Measurements from ENCODE around the gene CERT1.

Gene CERT1

GRCh38 chr5:75475364-75475763 is 36.1 kb downstream of the CERT1 start:
- no peak for DNase-seq (ENCODE audit: low read depth in 2 of 3, low spot score in 2 of 3)

GRCh38 chr5:75473463-75473862 is 38.0 kb downstream of the CERT1 start:
- DNase-seq (ENCODE audit: low read depth in 2 of 3, low spot score in 2 of 3): no peak

- no peak for DNase-seq (ENCODE audit: low read depth in 2 of 3, low spot score in 2 of 3)
Measured at GRCh38 chr5:75472973-75473372, 38.5 kb downstream of the CERT1 start.

DNA sequence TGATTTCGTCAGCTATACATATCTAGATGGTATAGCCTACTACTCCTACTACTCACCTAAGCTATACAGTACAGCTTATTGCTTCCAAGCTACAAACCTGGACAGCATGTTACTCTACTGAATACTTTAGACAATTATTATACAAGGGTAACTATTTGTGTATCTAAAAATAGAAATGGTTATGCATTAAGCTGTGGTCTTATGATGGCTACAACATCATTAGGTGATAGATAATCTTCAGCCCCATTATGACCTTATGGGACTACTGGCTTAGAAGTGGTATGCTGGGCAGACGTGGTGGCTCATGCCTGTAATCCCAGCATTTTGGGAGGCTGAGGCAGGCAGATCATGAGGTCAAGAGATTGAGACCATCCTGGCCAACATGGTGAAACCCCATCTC is 40.2 kb downstream of the CERT1 start:
- no peak for DNase-seq (ENCODE audit: low read depth in 2 of 3, low spot score in 2 of 3)

GRCh38 chr5:75469017-75469416 is 42.4 kb downstream of the CERT1 start:
- no peak for DNase-seq (ENCODE audit: low read depth in 2 of 3, low spot score in 2 of 3)

GRCh38 chr5:75468593-75468992 is 42.8 kb downstream of the CERT1 start:
- DNase-seq (ENCODE audit: low read depth in 2 of 3, low spot score in 2 of 3): no peak

- no peak for DNase-seq (ENCODE audit: low read depth in 2 of 3, low spot score in 2 of 3)
Measured at GRCh38 chr5:75466006-75466716, 45.3 kb downstream of the CERT1 start.

GRCh38 chr5:75465480-75465879 is 45.9 kb downstream of the CERT1 start:
- DNase-seq (ENCODE audit: low read depth in 2 of 3, low spot score in 2 of 3): no peak

DNA sequence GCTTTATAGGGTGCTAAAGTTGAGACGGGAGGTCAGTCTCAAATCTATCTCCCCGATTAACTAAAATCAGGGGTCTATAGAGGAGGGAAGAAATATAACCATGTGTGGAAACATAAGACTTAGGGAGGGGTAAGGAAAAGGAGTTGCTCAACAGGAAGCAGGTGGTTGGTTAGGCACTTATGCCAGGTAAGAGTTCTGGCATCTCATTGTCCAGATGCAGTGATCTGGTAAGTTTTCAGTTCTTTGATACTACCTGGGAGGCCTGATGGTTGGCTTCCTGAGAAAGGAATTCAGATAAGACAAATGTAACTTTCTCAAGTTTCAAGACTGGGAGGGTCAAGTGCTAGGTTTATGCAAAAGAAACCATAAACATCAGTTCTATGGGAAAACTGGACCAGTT is 47.7 kb downstream of the CERT1 start:
- DNase-seq (ENCODE audit: low read depth in 2 of 3, low spot score in 2 of 3): no peak

DNA sequence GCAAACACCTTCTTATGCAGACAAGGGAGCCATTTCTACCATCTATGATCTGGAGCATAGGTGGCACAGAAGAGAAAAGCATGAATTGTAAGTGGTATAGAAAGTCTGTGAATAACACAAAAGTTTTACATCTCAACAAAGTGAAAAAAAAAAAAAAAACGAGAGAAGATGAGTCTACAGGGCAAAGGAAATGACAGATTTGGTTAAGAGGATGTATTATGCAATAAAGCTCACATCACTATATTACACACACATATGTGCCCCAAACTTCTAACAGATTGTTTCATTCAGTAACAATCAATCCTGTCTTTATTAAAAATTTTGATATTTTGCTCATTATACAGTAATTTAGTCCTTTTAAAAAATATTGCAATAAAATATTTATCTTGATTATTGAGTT is 49.8 kb downstream of the CERT1 start:
- DNase-seq (ENCODE audit: low read depth in 2 of 3, low spot score in 2 of 3): no peak

DNA sequence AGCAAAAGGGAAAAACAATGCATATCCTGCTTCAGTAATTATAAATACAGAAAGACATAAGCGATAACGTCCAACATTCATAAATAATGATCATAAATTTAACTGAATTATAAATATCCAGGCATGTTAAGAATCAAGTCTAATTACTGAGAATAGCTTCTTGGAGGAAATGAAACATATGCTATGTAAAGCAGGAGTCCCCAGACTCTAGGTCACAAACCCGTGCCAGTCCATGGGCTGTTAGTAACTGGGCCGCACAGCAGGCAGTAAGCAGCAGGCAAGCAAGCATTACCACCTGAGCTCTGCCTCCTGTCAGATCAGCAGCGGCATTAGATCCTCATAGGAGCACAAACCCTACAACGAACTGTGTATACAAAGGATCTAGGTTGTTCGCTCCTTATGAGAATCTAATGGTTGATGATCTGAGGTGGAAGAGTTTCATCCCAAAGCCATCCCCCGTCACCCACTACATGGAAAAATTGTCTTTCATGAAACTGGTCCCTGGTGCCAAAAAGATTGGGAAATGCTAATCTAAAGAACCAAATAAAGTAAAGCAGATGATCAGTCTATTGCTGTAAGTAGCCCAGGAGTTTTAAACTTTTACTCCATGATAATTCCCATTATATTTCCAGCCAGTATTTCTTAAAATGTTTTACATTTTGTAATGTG is 50.4 kb downstream of the CERT1 start:
- no peak for DNase-seq (ENCODE audit: low read depth in 2 of 3, low spot score in 2 of 3)

GRCh38 chr5:75460532-75460931 is 50.9 kb downstream of the CERT1 start:
- DNase-seq (ENCODE audit: low read depth in 2 of 3, low spot score in 2 of 3): no peak

- no peak for DNase-seq (ENCODE audit: low read depth in 2 of 3, low spot score in 2 of 3)
Measured at GRCh38 chr5:75457691-75458090, 53.7 kb downstream of the CERT1 start.

DNA sequence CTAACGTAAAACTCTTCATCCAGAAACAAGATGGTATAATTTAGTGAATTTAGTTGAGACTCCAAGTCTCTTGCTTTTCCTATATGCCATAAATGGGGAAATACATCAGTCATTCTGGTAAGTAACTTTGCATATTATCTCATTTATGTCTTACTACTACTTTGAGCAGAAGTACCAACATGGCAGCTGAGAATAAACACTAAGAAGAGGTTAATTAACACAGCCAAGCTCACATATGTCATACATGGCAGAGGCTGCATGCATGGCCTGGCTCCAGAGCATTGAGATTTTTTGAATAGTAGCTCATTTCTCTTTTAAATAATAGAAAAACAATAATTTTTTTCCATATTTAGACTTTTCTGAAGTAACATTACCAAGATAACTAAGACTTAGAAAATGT is 54.3 kb downstream of the CERT1 start:
- DNase-seq (ENCODE audit: low read depth in 2 of 3, low spot score in 2 of 3): no peak

DNA sequence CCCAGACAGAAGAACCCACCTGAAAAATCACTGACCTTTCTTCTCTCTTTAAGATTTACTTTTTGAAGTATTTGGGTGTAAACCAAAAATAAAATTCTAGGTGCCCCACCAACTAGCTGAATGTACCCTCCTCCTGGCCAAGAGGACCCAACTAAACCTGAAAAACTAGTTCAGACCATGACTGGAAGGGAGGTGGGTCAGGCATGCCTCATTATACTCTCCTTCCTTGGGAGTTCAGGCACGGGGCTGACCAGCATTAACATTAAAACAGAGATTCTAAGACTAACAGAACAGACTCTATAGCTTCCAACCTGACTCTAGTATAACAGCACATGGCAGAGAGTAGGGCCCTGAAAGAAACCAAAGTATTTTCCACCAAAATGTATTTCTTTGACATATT is 61.4 kb downstream of the CERT1 start:
- DNase-seq (ENCODE audit: low read depth in 2 of 3, low spot score in 2 of 3): no peak

GRCh38 chr5:75446068-75446467 is 65.4 kb downstream of the CERT1 start:
- no peak for DNase-seq (ENCODE audit: low read depth in 2 of 3, low spot score in 2 of 3)

- no peak for DNase-seq (ENCODE audit: low read depth in 2 of 3, low spot score in 2 of 3)
Measured at GRCh38 chr5:75441560-75441959, 69.9 kb downstream of the CERT1 start.

GRCh38 chr5:75439276-75439675 is 72.2 kb downstream of the CERT1 start:
- no peak for DNase-seq (ENCODE audit: low read depth in 2 of 3, low spot score in 2 of 3)

GRCh38 chr5:75438722-75439121 is 72.7 kb downstream of the CERT1 start:
- no peak for DNase-seq (ENCODE audit: low read depth in 2 of 3, low spot score in 2 of 3)

DNA sequence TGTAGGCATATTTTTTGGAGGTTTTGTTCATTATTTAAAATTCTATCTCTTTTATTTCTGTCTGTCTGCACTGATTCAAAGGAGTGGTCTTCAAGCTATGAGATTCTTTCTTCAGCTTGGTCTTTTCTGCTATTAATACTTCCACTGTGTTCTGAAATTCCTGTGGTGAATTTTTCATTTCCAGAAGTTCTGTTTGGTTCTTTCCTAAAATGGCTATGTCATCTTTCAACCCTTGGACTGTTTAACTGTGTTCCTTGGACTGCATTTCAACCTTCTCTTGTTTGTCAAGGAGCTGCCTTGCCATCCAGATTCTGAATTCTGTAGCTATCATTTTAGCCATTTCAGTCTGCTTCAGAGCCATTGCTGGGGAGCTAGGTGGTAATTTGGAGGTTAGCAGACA is 76.3 kb downstream of the CERT1 start:
- DNase-seq (ENCODE audit: low read depth in 2 of 3, low spot score in 2 of 3): no peak

DNA sequence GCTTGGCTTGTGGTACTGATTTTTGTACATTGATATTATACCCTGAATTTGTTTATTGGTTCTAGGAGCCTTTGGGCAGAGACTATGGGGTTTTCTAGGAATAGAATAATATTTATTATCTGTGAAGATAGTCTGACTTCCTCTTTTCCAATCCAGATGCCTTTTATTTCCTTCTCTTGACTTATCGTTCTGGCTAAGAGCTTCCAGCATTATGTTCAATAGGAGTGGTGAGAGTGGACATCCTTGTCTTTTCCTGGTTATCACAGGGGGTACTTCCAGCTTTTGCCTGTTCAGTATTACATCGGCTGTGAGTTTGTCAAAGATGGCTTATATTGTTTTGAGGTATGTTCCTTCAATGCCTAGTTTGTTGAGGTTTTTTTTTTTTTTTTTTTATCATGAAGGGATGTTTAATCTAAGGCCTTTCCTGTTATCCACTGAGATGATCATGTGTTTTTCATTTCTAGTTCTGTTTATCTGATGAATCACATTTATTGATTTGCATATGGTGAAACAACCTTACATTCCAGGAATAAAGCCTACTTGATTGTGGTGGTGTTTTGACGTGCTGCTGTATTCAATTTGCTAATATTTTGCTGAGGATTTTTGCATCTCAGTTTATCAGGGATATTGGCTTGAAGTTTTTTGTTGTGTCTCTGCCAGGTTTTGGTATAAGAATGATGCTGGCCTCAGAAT is 77.5 kb downstream of the CERT1 start:
- DNase-seq (ENCODE audit: low read depth in 2 of 3, low spot score in 2 of 3): no peak

GRCh38 chr5:75414241-75414640 is 97.2 kb downstream of the CERT1 start:
- no peak for DNase-seq (ENCODE audit: low read depth in 2 of 3, low spot score in 2 of 3)

Measured in activated CD8-positive, alpha-beta memory T cell treated with anti-CD3 and anti-CD28 coated beads for 48 hours (primary cell).